Measurements from ENCODE around the gene ANKRD44. TPM values are rescaled to one million over a fixed set of nuclear protein-coding genes. Genes with fewer than 3 reads are reported as not detected.
"Not testable (repeated sequence)": the region's sequence is repeated elsewhere in the genome, so short reads cannot be mapped to it uniquely, and the experiment has no call there.

Gene ANKRD44
- 10 to 100 TPM; 12.0 to 25.5 (median 12.4) TPM for polyA plus RNA-seq (ENCODE audit: insufficient read length in 4 of 4)

GRCh38 chr2:197310271-197310985, at the start of gene ANKRD44:
ANKRD44 (minus strand) TSS chr2:197310780; CDS start chr2:197310604, 176 bp downstream.
- peak in 2 of 4 donors; percentile 62 to 67 for DNase-seq (ENCODE audit: low read depth in 4 of 4, low spot score in 3 of 4)

- DNase-seq (ENCODE audit: low read depth in 4 of 4, low spot score in 3 of 4) = no peak
Measured at GRCh38 chr2:197359859-197360258, 49.3 kb upstream of the ANKRD44 start.

- DNase-seq (ENCODE audit: low read depth in 4 of 4, low spot score in 3 of 4) = no peak
Measured at GRCh38 chr2:197358931-197359330, 48.4 kb upstream of the ANKRD44 start.

GRCh38 chr2:197357986-197358385, 47.4 kb upstream of the ANKRD44 start:
- DNase-seq (ENCODE audit: low read depth in 4 of 4, low spot score in 3 of 4) = no peak

- DNase-seq (ENCODE audit: low read depth in 4 of 4, low spot score in 3 of 4) = no peak
Measured at GRCh38 chr2:197356136-197356535, 45.6 kb upstream of the ANKRD44 start.

- no peak for DNase-seq (ENCODE audit: low read depth in 4 of 4, low spot score in 3 of 4)
Measured at GRCh38 chr2:197354169-197354558, 43.6 kb upstream of the ANKRD44 start.

GRCh38 chr2:197353393-197354168, 43.0 kb upstream of the ANKRD44 start:
- no peak for DNase-seq (ENCODE audit: low read depth in 4 of 4, low spot score in 3 of 4)

- no peak for DNase-seq (ENCODE audit: low read depth in 4 of 4, low spot score in 3 of 4)
Measured at GRCh38 chr2:197349699-197350098, 39.1 kb upstream of the ANKRD44 start.

GRCh38 chr2:197348721-197349360, 38.3 kb upstream of the ANKRD44 start:
- DNase-seq (ENCODE audit: low read depth in 4 of 4, low spot score in 3 of 4) = no peak

GRCh38 chr2:197345846-197346370, 35.3 kb upstream of the ANKRD44 start:
- DNase-seq (ENCODE audit: low read depth in 4 of 4, low spot score in 3 of 4) = no peak

- DNase-seq (ENCODE audit: low read depth in 4 of 4, low spot score in 3 of 4) = not testable (repeated sequence)
Measured at GRCh38 chr2:197343968-197344367, 33.4 kb upstream of the ANKRD44 start.

GRCh38 chr2:197340591-197340990, 30.0 kb upstream of the ANKRD44 start:
- DNase-seq (ENCODE audit: low read depth in 4 of 4, low spot score in 3 of 4) = no peak

GRCh38 chr2:197339496-197340220, 29.1 kb upstream of the ANKRD44 start:
- DNase-seq (ENCODE audit: low read depth in 4 of 4, low spot score in 3 of 4) = no peak

GRCh38 chr2:197339016-197339415, 28.4 kb upstream of the ANKRD44 start:
- no peak for DNase-seq (ENCODE audit: low read depth in 4 of 4, low spot score in 3 of 4)

GRCh38 chr2:197332641-197333040, 22.1 kb upstream of the ANKRD44 start:
- DNase-seq (ENCODE audit: low read depth in 4 of 4, low spot score in 3 of 4) = no peak

- DNase-seq (ENCODE audit: low read depth in 4 of 4, low spot score in 3 of 4) = no peak
Measured at GRCh38 chr2:197328461-197328860, 17.9 kb upstream of the ANKRD44 start.

- DNase-seq (ENCODE audit: low read depth in 4 of 4, low spot score in 3 of 4) = no peak
Measured at GRCh38 chr2:197327472-197328098, 17.0 kb upstream of the ANKRD44 start.

GRCh38 chr2:197327073-197327471, 16.5 kb upstream of the ANKRD44 start:
- DNase-seq (ENCODE audit: low read depth in 4 of 4, low spot score in 3 of 4) = no peak

GRCh38 chr2:197324801-197325200, 14.2 kb upstream of the ANKRD44 start:
- no peak for DNase-seq (ENCODE audit: low read depth in 4 of 4, low spot score in 3 of 4)

Measured in left renal pelvis (tissue), 4 donors.